A673 (cell line): ENCODE data around the gene ANP32A.

ENCODE experiments used
- CTCF ChIP-seq: fragments of 300-800, 200-600 bp; sonication (generic); conservative IDR thresholded peaks from 2 replicates; pipeline ENCODE4 v1.5.1; 2017; ENCODE audit warnings: low read depth, mild to moderate bottlenecking, antibody characterized with exemption, low read length, moderate library complexity, mixed read lengths
- EZH2 ChIP-seq: fragments of 200-600 bp; sonication (generic); IDR thresholded peaks from 2 replicates; pipeline ENCODE4 v1.6.1; 2017; ENCODE audit warnings: borderline replicate concordance, low read depth, mild to moderate bottlenecking, mixed read lengths, antibody characterized with exemption, low read length; ENCODE audit not compliant: poor library complexity, severe bottlenecking

GRCh38 chr15:68846851-68847439 is 26.2 kb upstream of the ANP32A start:
- TF ChIP-seq CTCF (no peak), EZH2 (no peak)
